Endothelial cell of umbilical vein (primary cell): ENCODE data around the gene IPPK. TPM values are rescaled to one million over a fixed set of nuclear protein-coding genes. Genes with fewer than 3 reads are reported as not detected.

ENCODE experiments used
- BruUV-seq: library from RNA; stranded (reverse); fragments of 400-500 nt; replicated peaks from 2 replicates; lab custom pipeline; 2021; lab: Mats Ljungman, UMichigan
- CTCF ChIA-PET: fragments of 300-600, 350-600 bp; sonication (Branson Sonifier 250); formaldehyde crosslinking; loops from one replicate; lab custom pipeline; 2021; ENCODE audit warnings: antibody characterized with exemption, inconsistent platforms; lab: Charles Lee
- POLR2A ChIA-PET: fragments of 300-600, 350-600 bp; sonication (Branson Sonifier 250); formaldehyde crosslinking; loops from one replicate; lab custom pipeline; 2021; ENCODE audit warnings: antibody characterized with exemption, inconsistent platforms; lab: Charles Lee
- DNase-seq: peaks from one replicate; pipeline ENCODE4 v3.0.0-alpha.2; 2011; ENCODE audit warnings: low read depth, low spot score
- FAIRE-seq: peaks from 2 replicates; lab custom pipeline; 2011; peaks lifted over from hg19 to GRCh38; lab: Jason Lieb, UNC
- H2AFZ ChIP-seq: 2 replicates; pipeline ENCODE4 v1.6.0; 2012; ENCODE audit warnings: low read depth, low read length, control low read depth, inconsistent platforms
- H3K27ac ChIP-seq: 2 replicates; pipeline ENCODE4 v1.5.1; 2011; ENCODE audit warnings: low read depth, mild to moderate bottlenecking, control low read depth, low read length, moderate library complexity; ENCODE audit not compliant: insufficient read depth
- H3K27me3 ChIP-seq, 2 experiments: 2 replicates each; pipeline versions ENCODE4 v1.6.0 to v1.6.1; 2011; ENCODE audit warnings: low read length in 2 of 2, mixed read lengths in 1 of 2; ENCODE audit not compliant: control insufficient read depth in 2 of 2, insufficient read depth in 2 of 2
- H3K36me3 ChIP-seq, 2 experiments: 2 replicates in 1 of 2; 3 replicates in 1 of 2; pipeline ENCODE4 v1.5.1; 2011; ENCODE audit warnings: low read length in 2 of 2, mild to moderate bottlenecking in 1 of 2, moderate library complexity in 1 of 2; ENCODE audit not compliant: control insufficient read depth in 2 of 2, insufficient read depth in 2 of 2; ENCODE audit errors: extremely low read depth in 1 of 2
- H3K4me1 ChIP-seq: 3 replicates; pipeline ENCODE4 v1.5.1; 2011; ENCODE audit warnings: mild to moderate bottlenecking, low read length; ENCODE audit not compliant: control insufficient read depth, insufficient read depth; ENCODE audit errors: extremely low read depth
- H3K4me2 ChIP-seq: 2 replicates; pipeline ENCODE4 v1.6.1; 2011; ENCODE audit warnings: low read length, control low read depth, mixed read lengths; ENCODE audit not compliant: insufficient read depth
- H3K4me3 ChIP-seq, 3 experiments: fragments of 200-600 bp in 1 of 3; sonication (generic), shearing (Covaris generic) in 1 of 3; replicated peaks in 1 of 3; 2 replicates each; pipeline ENCODE4 v1.5.1; 2011 to 2016; ENCODE audit warnings: control low read depth in 3 of 3, low read length in 3 of 3, mild to moderate bottlenecking in 2 of 3, inconsistent platforms in 1 of 3, low read depth in 1 of 3, moderate library complexity in 1 of 3; ENCODE audit not compliant: insufficient read depth in 1 of 3
- H3K79me2 ChIP-seq: 2 replicates; pipeline ENCODE4 v1.6.0; 2012; ENCODE audit warnings: low read length, inconsistent platforms; ENCODE audit not compliant: control insufficient read depth, insufficient read depth
- H3K9ac ChIP-seq: replicated peaks from 2 replicates; pipeline ENCODE3; 2011; ENCODE audit warnings: low read length, control low read depth; ENCODE audit not compliant: insufficient read depth; ENCODE audit errors: extremely low read depth
- H3K9me1 ChIP-seq: replicated peaks from 3 replicates; pipeline ENCODE4 v1.6.0; 2011; ENCODE audit warnings: mild to moderate bottlenecking, low read length; ENCODE audit not compliant: control insufficient read depth, insufficient read depth; ENCODE audit errors: extremely low read depth
- H3K9me3 ChIP-seq: replicated peaks from 2 replicates; pipeline ENCODE4 v1.5.1; 2012; ENCODE audit warnings: low read length, inconsistent platforms; ENCODE audit not compliant: control insufficient read depth, insufficient read depth
- H4K20me1 ChIP-seq: replicated peaks from 2 replicates; pipeline ENCODE3; 2011; ENCODE audit warnings: mild to moderate bottlenecking, low read length; ENCODE audit not compliant: control insufficient read depth, insufficient read depth; ENCODE audit errors: extremely low read depth
- CTCF ChIP-seq, 2 donors: IDR thresholded peaks; 1 replicate in 1 of 2; 2 replicates in 1 of 2; pipeline ENCODE4 v1.5.1; 2011; ENCODE audit warnings: low read length in 2 of 2, mild to moderate bottlenecking in 2 of 2, moderate library complexity in 2 of 2, control low read depth in 1 of 2, inconsistent platforms in 1 of 2, low read depth in 1 of 2; ENCODE audit not compliant: insufficient read depth in 1 of 2; ENCODE audit errors: extremely low read depth in 1 of 2
- EZH2 ChIP-seq: IDR thresholded peaks from 2 replicates; pipeline ENCODE4 v1.6.1; 2012; ENCODE audit warnings: borderline replicate concordance, low read depth, mild to moderate bottlenecking, moderate library complexity, low read length, inconsistent platforms; ENCODE audit not compliant: severe bottlenecking
- FOS ChIP-seq: IDR thresholded peaks from 2 replicates; pipeline ENCODE4 v1.6.1; 2011; ENCODE audit warnings: mild to moderate bottlenecking, low read length, moderate library complexity, borderline replicate concordance; ENCODE audit not compliant: insufficient read depth
- GATA2 ChIP-seq: IDR thresholded peaks from 2 replicates; pipeline ENCODE4 v1.7.0; 2011; ENCODE audit warnings: low read depth, mild to moderate bottlenecking, moderate library complexity, mixed read lengths, low read length; ENCODE audit not compliant: insufficient read length, insufficient read depth
- JUN ChIP-seq: IDR thresholded peaks from 2 replicates; pipeline ENCODE4 v1.6.1; 2011; ENCODE audit warnings: borderline replicate concordance, low read depth; ENCODE audit not compliant: insufficient read length, insufficient read depth
- MAX ChIP-seq: IDR thresholded peaks from 2 replicates; pipeline ENCODE4 v1.6.1; 2011; ENCODE audit not compliant: insufficient read depth, insufficient read length
- MYC ChIP-seq: IDR thresholded peaks from one replicate; pipeline ENCODE4 v1.6.1; 2011; ENCODE audit warnings: mild to moderate bottlenecking, low read depth, low read length
- POLR2AphosphoS5 ChIP-seq: IDR thresholded peaks from 2 replicates; pipeline ENCODE4 v1.6.1; 2012; ENCODE audit warnings: low read depth, mild to moderate bottlenecking, control low read depth, low read length, moderate library complexity; ENCODE audit not compliant: insufficient read depth
- dilution Hi-C: fragments of 300-500 bp; cut with MboI; formaldehyde crosslinking; loops from one replicate; pipeline ENCODE4 v1.15.0; 2019; ENCODE audit warnings: low sequenced_read_pairs; ENCODE audit not compliant: extremely low pct_ligation_motif_present
- intact Hi-C: fragments of 100-400 bp; cut with micrococcal nuclease; formaldehyde crosslinking; loops from one replicate; pipeline ENCODE4 v1.10.0; 2022
- polyA plus RNA-seq, 4 experiments: library from polyadenylated mRNA; depleted of rRNA in 3 of 4; stranded (reverse) in 3 of 4; unstranded in 1 of 4; fragments of >200 nt; gene quantifications; 2 replicates each; pipeline versions ENCODE4 v1.2.1 to v1.2.3, GENCODE V29; 2011 to 2012; ENCODE audit warnings: missing spikeins in 1 of 4
- total RNA-seq: library from RNA; stranded (reverse); gene quantifications from 2 replicates; pipeline ENCODE4 v1.2.3, GENCODE V29; 2021

The IPPK gene
- total and polyA plus RNA-seq, 2 donors (not counting 3 experiments of a cell fraction or from before 2014, with no cell fraction given) = 14.0 to 28.0 TPM

GRCh38 chr9:92664394-92665152 is 5.4 kb downstream of the IPPK start:
- POLR2A ChIA-PET = no interaction called here
- dilution Hi-C loops = no loop called here
- CTCF ChIA-PET = interaction anchor here (1.5 to 1.9 kb wide), 2 partner anchors 10 to 126 kb away, joined by 5 to 6 read pairs; no protein-coding TSS in a partner anchor

More at GRCh38 chr9:92664394-92665152, 5.4 kb downstream of the IPPK start:
- H2AFZ ChIP-seq = no peak overlapping the region
- DNase-seq = no peak
- no peak overlapping the region for H3K27ac ChIP-seq
- TF ChIP-seq MAX (no peak), FOS (no peak), MYC (no peak), CTCF (IDR thresholded peaks at IDR 0.05; ENCODE audit: extremely low read depth in 1 of 2, insufficient read depth in 1 of 2, low read depth in 1 of 2, low read length in 2 of 2) (no peak), GATA2 (no peak), EZH2 (no peak), JUN (no peak), POLR2AphosphoS5 (no peak)
- H3K79me2 ChIP-seq = peaks cover 98% of the 10 kb centered on the region
- H3K9me3 ChIP-seq = no peaks in the 10 kb centered on the region
- no TSS peak for BruUV-seq
- H4K20me1 ChIP-seq = peaks cover 4% of the 10 kb centered on the region
- H3K9ac ChIP-seq = no peak overlapping the region
- H3K36me3 ChIP-seq = peaks cover 0 to 4% of the 10 kb centered on the region in 2 experiments
- no peaks in the 10 kb centered on the region for H3K9me1 ChIP-seq
- no peaks in the 10 kb centered on the region for H3K27me3 ChIP-seq
- H3K4me2 ChIP-seq = no peak overlapping the region
- FAIRE-seq = no peak
- no peak overlapping the region for H3K4me3 ChIP-seq
- intact Hi-C loops = no loop called here
- peaks cover 11% of the 10 kb centered on the region for H3K4me1 ChIP-seq
